ENCODE data around the gene SLAMF1.

- TF ChIP-seq CTCF (IDR thresholded peaks at IDR 0.05) (no peak), POLR2A (IDR thresholded peaks at IDR 0.05) (no peak), EP300 (IDR thresholded peaks at IDR 0.05) (no peak), POLR2AphosphoS5 (IDR thresholded peaks at IDR 0.05) (no peak)
These were observed 13.4 kb downstream of the SLAMF1 start for GRCh38 chr1:160633330-160633903.

Data from upper lobe of left lung (tissue), 4 donors.